Pancreas (tissue), 10 donors: ENCODE results near the gene RGPD6. TPM values are rescaled to one million over a fixed set of nuclear protein-coding genes. Genes with fewer than 3 reads are reported as not detected.
A peak's percentile ranks its signal among the peaks of the same experiment; 100 is the strongest.
"Not testable (repeated sequence)": the region's sequence is repeated elsewhere in the genome, so short reads cannot be mapped to it uniquely, and the experiment has no call there.

ENCODE experiments used
- ATAC-seq, 4 donors: fragments of 200-7000 bp; cut with Tn5 transposase; one replicate each; pipeline versions ENCODE4 v1.8.0 to v1.9.1; 2020; ENCODE audit warnings: mild to moderate bottlenecking in 4 of 4, moderate library complexity in 4 of 4
- DNase-seq, 6 donors: peaks; one replicate each; pipeline ENCODE4 v3.0.0-alpha.2; 2020
- FAIRE-seq: peaks from 2 replicates; lab custom pipeline; 2012; peaks lifted over from hg19 to GRCh38; lab: Jason Lieb, UNC
- H3K27ac ChIP-seq, 4 donors: fragments of 200-600 bp; sonication (generic); 1 replicate in 3 of 4; 2 replicates in 1 of 4; pipeline versions ENCODE4 v1.5.0 to v1.8.0; 2020
- H3K27me3 ChIP-seq, 4 donors: fragments of 200-600 bp; one replicate each; pipeline ENCODE4 v1.8.0; 2021
- H3K36me3 ChIP-seq, 3 donors: fragments of 200-600 bp; sonication (generic) in 1 of 3; one replicate each; pipeline versions ENCODE4 v1.5.0 to v1.8.0; 2020 to 2021
- H3K4me1 ChIP-seq, 3 donors: fragments of 200-600 bp; one replicate each; pipeline ENCODE4 v1.8.0; 2021
- H3K4me3 ChIP-seq, 4 donors: fragments of 200-600 bp; sonication (generic) in 2 of 4; one replicate each; pipeline versions ENCODE4 v1.5.0 to v1.8.0; 2020 to 2021
- H3K9me3 ChIP-seq, 4 donors: fragments of 200-600 bp; one replicate each; pipeline ENCODE4 v1.8.0; 2021
- WGBS, 2 donors: extraction: QIAGEN DNeasy Blood & Tissue Kit; methylation state at CpG; one replicate each; pipeline ENCODE4 v1.1.7; 2013; 5-methylcytosine and 5-hydroxymethylcytosine counted together
- intact Hi-C, 3 donors: fragments of 100-400 bp; cut with DNase I; formaldehyde crosslinking; loops; one replicate each; pipeline versions ENCODE4 v1.11.1 to v1.14.2; 2022
- polyA plus RNA-seq, 2 donors: library from polyadenylated mRNA; stranded (reverse); fragments of 200-250 nt; gene quantifications; one replicate each; pipeline ENCODE4 v1.2.3, GENCODE V29; 2013
- total RNA-seq, 6 donors: library from RNA; stranded (reverse); fragmentation: NEBNext Ultra II Directional in 4 of 6; extraction: Animal tissue kit (Norgen Biotek cat#: 25700) in 4 of 6; gene quantifications; one replicate each; pipeline versions ENCODE4 v1.2.1 to v1.2.4, GENCODE V29; 2021 to 2023
- donor health status: healthy with polysubstance abuse.
- donor health status: DM: no; HTN: no; CAD: no; lungs with moderate emphysema.
- donor health status: DM: no; HTN: no; CAD: no.
- donor health status: control.
- donor health status: control.
- donor health status: Bipolar disorder and iron deficiency.
- donor health status: DM: yes; HTN: yes; CAD: no.
- donor health status: DM: no; HTN: no; CAD: no.
- donor health status: DM: no; HTN: no; CAD: no.
- donor health status: DM: yes; HTN: yes; CAD: no.

Gene RGPD6
- total RNA-seq (10 to 100 TPM in 3 of 6 donors, 1 to 10 TPM in 3; 7.2 to 30.2 (median 15.9) TPM), polyA plus RNA-seq (10 to 100 TPM in 1 of 2 donors, 1 to 10 TPM in 1; 9.3 to 14.7 TPM)

DNA sequence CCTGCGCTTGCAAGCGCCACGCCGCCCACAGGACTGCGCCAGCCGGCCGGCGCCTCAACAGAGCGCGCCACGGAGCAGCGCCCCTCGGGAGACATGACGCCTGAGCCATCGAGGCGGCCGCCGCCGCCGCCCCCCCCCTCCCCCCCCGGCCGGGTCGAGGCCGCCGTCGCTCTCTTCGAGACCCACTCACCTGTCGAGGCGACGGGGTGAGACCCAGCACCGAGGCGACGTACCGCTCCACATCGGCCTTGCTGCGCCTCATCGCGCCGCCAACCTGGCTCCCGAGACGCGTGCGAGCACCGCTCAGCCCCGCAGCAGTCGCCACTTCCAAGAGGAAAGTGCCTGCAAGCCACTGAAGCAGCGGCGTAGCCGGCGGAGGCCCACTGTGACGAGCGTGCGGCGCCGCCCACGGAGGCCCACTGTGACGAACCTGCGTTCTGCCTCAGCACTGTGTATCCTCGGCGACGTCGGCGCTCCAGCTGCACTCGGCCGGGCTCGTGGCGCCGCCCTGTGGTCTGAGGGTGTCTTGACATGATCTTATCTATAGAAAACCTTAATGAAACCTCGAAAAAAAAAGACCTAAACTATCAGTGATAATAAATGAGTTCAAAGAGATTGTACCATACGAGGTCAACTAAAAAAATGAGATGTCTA lies at the start of gene RGPD6:
RGPD6 (minus strand) TSS at position 460 of the 654 bp plus-strand sequence; CDS start at position 262, 198 bp downstream.
- H3K4me1 ChIP-seq, H3K9me3 ChIP-seq, H3K36me3 ChIP-seq, H3K27me3 ChIP-seq, H3K27ac ChIP-seq, H3K4me3 ChIP-seq, intact Hi-C loops: not testable (repeated sequence)
- whole genome bisulfite sequencing, 2 donors = no CpG with 5 or more reads among the region's 70 CpGs
- ATAC-seq = peak; percentile 98 to 99 (median 99)
- FAIRE-seq = peak; percentile 97
- peak in 3 of 6 donors; percentile 5 to 33 (median 10) for DNase-seq

DNA sequence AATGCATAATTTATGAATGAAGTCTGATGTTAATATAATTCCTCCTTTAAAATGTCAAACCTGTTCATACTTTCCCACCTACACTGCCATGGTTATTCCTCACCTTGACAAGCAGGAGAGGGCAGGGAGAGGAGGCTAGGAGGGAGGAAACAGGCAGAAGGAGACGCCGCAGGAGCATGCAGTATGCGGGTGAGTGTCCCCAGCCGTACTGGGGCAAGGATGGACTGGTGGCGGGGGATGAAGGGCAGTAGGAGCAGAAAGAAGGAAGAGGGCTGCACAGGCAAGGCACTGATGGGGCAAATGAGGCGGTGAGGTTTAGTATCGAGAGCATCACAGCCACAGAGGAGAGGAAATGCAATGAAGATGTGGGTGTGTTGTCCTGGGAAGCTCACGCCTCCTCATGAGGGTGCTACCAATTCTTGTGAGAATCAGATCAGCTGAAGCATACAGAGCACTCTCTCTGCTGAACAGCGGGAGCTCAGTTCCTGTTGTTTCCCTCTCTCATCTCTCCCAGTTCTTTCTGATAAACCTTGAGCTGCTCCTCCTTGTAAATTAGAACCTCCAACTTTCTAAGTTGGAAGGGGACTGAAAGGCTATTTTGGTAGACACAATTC lies 42.4 kb upstream of the RGPD6 start:
- FAIRE-seq, ATAC-seq, H3K4me3 ChIP-seq, H3K27ac ChIP-seq, H3K4me1 ChIP-seq, H3K9me3 ChIP-seq, intact Hi-C loops, H3K36me3 ChIP-seq, DNase-seq, H3K27me3 ChIP-seq: not testable (repeated sequence)
- WGBS, 2 donors = 73% methylated on average over 1 of the region's 9 CpGs

DNA sequence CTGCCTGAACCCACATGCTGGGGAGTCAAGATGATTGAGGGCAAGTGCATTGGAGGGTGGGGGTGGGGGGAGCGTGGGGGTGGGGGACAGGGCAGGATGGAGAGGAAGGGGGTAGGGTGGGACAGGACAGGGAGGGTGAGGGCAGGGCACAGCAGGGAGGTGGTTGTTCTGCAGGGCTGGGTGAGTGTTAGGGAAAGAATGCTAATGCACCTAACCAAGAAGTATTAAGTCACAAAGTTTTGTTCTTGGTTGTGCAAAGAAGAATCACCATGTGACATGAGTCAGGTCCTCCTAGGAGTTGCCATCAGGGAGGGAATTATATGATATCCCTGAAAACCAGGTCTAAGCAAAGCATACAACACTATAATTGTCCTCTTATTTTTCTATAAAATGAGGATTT lies 36.9 kb upstream of the RGPD6 start:
- DNase-seq, H3K4me1 ChIP-seq, H3K27ac ChIP-seq, intact Hi-C loops, H3K4me3 ChIP-seq, H3K27me3 ChIP-seq, ATAC-seq, H3K36me3 ChIP-seq, H3K9me3 ChIP-seq, FAIRE-seq: not testable (repeated sequence)
- no CpG with 5 or more reads among the region's 1 CpG for WGBS, 2 donors

DNA sequence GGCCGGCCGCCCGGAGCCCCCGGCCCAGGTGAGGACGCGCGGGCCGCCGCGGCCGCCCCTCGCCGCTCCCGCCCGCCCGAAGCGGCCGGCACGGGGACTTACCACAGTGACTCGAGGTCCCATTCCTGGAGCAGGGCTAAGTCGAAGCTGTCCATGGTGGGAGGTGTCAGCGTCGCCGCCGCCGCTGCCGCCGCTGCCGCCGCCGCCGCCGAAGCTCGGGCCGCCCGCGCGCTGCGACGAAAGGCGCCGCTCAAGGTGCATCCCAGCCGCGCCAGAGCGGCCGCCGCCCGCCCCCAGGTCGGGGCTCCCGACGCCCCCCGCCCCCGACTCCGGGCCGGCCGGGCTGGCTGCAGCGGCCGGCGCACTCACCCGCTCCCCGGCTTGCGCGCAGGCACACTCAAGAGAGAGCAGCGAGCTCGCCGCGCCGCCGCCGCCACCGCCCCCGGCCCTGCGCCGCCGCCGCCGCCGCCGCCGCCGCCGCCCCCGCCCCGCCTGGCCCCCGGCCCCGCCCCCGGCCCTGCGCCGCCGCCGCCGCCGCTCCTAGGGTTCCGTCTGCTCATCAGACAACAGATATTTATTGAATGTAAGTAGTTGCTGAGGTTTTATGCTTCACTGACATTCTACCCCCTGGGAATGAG lies 33.7 kb upstream of the RGPD6 start:
- WGBS, 2 donors = 0 to 1% methylated on average over 24 to 46 of the region's 94 CpGs
- H3K27ac ChIP-seq, H3K27me3 ChIP-seq, H3K9me3 ChIP-seq, FAIRE-seq, intact Hi-C loops, H3K4me1 ChIP-seq, H3K36me3 ChIP-seq: not testable (repeated sequence)
- peak in 2 of 6 donors; percentile 18 to 59 for DNase-seq
- ATAC-seq = peak; percentile 43 to 87 (median 64)
- peak overlapping the region in 1 of 4 donors; percentile 17 for H3K4me3 ChIP-seq

DNA sequence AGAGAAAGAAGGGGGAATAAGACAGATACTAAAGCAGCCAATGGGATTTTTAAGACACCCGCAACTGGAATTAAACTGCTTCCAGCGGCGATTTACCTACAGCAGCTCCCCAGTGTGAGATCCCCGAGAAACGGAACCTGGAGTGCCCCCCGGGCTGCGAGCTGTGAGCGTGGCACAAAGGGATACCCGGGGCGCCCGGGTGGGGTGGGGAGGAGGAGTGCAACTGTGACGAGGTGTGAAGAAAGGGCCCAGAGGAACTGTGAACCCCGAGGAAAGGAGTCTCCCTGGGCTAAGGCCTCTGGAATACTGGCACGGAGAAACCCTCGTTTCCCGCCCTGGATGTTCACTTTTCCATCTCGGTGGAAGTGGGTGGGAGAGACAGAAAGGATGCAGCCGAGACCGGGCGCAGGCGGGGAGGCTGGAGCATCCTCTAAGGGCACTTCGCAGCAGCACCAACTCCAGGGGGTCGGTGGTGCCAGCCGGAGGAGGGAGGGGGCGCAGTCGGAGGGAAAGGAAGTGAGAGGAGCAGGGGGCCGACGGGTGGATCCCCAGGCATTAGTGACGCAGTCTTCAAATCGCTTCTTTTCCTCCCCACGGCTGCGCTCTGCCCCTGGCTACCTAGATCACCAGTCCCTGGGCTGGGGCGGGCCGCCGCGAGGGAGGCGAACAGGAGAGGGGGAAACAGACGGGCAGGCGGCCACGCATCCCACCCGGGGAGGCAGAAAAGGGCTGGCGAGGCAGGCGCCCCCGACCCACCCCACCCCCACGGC lies 33.0 kb upstream of the RGPD6 start:
- FAIRE-seq, H3K36me3 ChIP-seq, H3K27me3 ChIP-seq, H3K4me3 ChIP-seq, H3K27ac ChIP-seq, H3K4me1 ChIP-seq, H3K9me3 ChIP-seq, intact Hi-C loops: not testable (repeated sequence)
- ATAC-seq = peak; percentile 17 to 61 (median 57)
- WGBS, 2 donors = 2 to 18% methylated on average over 10 to 20 of the region's 45 CpGs
- peak in 1 of 6 donors; percentile 21 for DNase-seq

DNA sequence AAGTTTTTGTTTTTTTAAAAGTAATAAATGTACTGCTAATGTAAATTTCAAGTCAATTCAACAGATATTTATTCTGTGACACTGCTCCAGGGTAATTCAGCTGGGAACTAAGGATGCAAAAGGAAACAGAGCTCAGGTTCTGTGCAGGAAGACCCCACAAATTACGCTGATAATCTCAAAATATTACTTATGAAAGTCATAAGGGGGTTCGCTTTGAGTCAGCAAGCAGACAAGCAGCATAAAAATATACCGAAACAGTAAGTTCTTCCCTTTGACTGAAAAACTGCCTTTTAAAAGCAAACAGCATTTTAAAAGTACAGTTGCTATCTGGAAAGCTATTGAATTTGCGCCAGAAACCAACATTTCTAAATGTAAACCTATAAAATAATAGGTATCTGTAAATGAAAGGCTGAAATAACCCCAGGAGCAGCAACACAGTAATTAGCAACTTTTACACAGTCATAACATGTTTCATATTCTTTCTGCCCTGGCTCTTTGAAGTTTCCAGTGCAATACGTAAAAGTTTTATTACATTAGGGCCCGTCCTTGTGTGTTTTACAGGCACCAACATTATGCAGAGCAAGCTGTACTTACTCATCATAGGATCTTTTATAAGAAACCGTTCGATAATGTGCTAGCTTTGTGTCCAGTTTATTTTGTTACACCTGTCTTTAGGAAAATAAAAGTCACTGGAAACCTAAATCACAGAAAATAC lies 31.9 kb upstream of the RGPD6 start:
- H3K4me1 ChIP-seq, ATAC-seq, H3K4me3 ChIP-seq, DNase-seq, intact Hi-C loops, H3K27ac ChIP-seq, H3K9me3 ChIP-seq, H3K36me3 ChIP-seq, H3K27me3 ChIP-seq: not testable (repeated sequence)
- peak; percentile 65 for FAIRE-seq
- WGBS, 2 donors = no CpG with 5 or more reads among the region's 8 CpGs

DNA sequence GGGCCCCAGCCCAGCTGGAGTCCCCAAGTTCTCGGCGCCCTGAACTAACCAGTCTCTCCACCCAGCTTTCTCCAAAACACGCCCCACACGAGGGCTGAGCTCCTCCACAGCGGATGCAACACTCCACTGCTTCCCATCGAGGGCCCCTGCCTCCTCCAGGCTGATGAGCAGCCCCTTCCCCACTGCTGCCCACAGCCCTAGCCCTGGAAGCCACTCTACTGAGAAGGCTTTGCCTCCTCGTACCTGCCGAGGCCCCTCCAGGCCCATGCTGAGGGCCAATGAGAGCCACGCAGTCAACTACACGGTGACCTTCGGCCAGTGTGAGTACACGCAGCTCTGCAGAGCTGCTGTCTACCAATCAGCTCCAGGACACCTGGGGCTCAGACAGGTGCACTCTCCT lies 28.0 kb upstream of the RGPD6 start:
- H3K27me3 ChIP-seq, H3K9me3 ChIP-seq, FAIRE-seq, H3K36me3 ChIP-seq, intact Hi-C loops, ATAC-seq, H3K4me3 ChIP-seq, H3K27ac ChIP-seq, H3K4me1 ChIP-seq: not testable (repeated sequence)
- peak in 4 of 6 donors; percentile 5 to 46 (median 16) for DNase-seq
- 61 to 69% methylated on average over 7 to 9 of the region's 12 CpGs for WGBS, 2 donors

DNA sequence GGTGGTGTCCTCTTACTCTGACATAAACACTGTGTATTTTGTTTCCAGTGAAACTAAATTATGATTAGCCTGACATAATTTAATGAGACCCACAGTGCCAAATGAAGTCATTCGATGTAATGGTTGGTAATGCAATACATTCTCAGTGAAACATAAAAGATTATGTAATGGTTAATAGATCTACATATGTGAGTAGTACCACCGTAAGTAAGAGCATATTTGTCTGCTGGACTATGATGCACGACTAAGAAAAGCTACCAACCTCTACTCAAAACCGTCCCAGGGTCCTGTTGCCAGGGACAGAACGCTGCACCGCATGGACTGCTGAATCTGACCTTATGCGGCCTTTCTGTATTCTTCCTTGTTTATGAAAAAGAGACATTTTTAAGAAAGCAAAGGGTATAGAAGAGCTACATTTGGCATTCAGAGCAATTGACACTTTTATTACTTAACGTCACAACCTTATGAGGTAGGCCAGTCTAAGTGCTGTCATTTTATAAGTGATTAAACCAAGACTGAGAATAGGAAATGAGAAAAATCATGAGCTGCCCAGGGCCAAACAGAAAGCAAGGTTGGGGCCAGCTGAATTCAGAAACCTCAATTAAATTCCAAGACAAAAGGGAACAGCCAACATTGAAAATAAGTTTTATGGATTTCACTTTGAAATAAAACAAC lies 27.0 kb upstream of the RGPD6 start:
- H3K27me3 ChIP-seq, H3K4me1 ChIP-seq, DNase-seq, intact Hi-C loops, ATAC-seq, H3K36me3 ChIP-seq, H3K27ac ChIP-seq, H3K9me3 ChIP-seq, FAIRE-seq, H3K4me3 ChIP-seq: not testable (repeated sequence)
- WGBS, 2 donors = no CpG with 5 or more reads among the region's 8 CpGs

DNA sequence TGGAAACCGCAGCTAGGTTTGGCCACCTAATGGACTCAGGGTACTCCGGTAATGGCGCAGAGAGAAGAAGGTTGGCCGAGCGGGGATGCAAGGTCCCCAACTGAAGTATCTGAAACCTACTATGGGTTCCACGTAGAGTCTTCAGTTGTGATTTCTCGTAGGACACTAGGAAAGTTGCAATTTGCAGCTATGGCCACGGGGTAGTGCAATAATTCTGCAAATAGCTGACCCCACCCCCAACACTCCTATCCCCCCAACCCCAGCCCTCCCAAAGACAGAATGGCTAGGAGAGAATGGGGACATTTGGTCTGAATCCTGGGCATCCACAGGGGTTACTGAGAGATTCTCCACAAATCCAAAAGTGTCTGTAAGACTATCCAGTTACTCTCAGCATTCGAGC lies 25.1 kb upstream of the RGPD6 start:
- H3K36me3 ChIP-seq, H3K27ac ChIP-seq, intact Hi-C loops, DNase-seq, H3K4me3 ChIP-seq, H3K9me3 ChIP-seq, ATAC-seq, FAIRE-seq, H3K27me3 ChIP-seq, H3K4me1 ChIP-seq: not testable (repeated sequence)
- WGBS, 2 donors = 80 to 93% methylated on average over 5 of the region's 9 CpGs

DNA sequence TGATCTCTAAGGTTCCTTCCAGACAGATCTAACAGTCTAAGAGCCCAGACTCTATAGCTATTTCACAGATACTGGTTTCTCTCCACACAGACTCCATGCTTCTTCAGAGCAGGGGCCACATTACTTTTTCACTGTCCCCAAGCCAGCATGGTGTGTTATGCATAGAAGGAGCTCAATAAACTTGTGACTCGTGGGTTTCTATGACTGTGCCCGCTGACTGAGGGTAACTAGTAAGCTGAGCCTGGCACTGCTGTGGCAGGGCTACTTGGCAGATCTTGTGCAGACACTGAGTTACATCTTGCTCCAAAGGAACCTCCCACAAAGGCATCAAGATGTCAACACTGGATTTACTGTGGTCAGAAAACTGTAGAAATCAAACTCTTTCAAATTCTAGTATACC lies 15.0 kb upstream of the RGPD6 start:
- intact Hi-C loops, H3K36me3 ChIP-seq, H3K9me3 ChIP-seq, H3K27me3 ChIP-seq, H3K4me1 ChIP-seq, DNase-seq, ATAC-seq, H3K4me3 ChIP-seq, FAIRE-seq, H3K27ac ChIP-seq: not testable (repeated sequence)
- WGBS, 2 donors = no CpG with 5 or more reads among the region's 2 CpGs
